Lower leg skin (tissue), 3 donors: ENCODE measurements around the gene BCL2L1.

Experiments used
- POLR2A ChIP-seq, 2 donors: fragments of 450-650 bp; IDR thresholded peaks; one replicate each; pipeline ENCODE4 v1.6.1; 2016 to 2017; ENCODE audit warnings: antibody characterized with exemption in 2 of 2, mild to moderate bottlenecking in 1 of 2, moderate library complexity in 1 of 2
- TF ChIP-seq, protein P1 (sequence below), 3 donors: fragments of 450-650 bp; IDR thresholded peaks; one replicate each; pipeline ENCODE4 v1.5.1; 2016; ENCODE audit warnings: antibody characterized with exemption in 3 of 3, mild to moderate bottlenecking in 3 of 3, moderate library complexity in 2 of 3

DNA sequence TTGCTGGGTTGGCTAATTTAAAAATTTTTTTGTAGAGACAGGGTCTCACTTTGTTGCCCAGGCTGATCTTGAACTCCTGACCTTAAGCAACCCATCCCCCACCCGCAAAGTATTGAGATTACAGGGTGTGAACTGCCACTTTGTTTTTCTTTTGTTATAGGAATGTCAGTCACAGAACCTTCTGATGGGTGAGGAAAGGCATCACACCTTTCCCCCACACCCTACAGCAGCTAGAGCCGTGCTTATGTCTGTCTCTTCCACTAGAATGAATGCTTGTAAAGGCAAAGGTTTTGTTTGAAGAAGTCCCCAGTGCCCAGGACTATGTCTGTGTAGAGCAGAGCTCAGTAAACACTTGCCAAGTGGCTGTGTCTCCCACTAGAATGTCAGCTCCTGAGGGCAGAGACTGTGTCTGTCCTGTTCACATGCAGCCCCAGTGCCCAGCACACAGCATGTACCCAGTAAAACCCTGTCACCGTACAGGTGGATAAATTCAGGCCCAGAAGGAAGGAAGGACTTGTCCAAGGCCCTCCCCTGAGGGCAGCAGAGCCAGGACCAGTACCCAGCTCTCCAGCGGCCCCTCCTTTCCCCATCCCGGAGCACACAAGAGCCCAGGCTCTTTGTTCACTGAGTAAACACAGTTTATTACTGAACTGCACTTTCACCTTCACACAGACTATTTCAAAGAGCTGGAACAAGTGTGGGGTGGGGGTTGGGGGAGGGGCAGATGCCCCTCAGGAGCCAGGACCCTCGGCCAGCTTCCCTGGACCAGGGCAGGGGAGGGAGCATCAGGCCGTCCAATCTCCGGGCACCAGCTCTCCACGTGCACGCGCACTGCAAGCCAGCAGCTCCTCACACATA, 58.6 kb downstream of the BCL2L1 start:
- TF ChIP-seq, protein P1, sequence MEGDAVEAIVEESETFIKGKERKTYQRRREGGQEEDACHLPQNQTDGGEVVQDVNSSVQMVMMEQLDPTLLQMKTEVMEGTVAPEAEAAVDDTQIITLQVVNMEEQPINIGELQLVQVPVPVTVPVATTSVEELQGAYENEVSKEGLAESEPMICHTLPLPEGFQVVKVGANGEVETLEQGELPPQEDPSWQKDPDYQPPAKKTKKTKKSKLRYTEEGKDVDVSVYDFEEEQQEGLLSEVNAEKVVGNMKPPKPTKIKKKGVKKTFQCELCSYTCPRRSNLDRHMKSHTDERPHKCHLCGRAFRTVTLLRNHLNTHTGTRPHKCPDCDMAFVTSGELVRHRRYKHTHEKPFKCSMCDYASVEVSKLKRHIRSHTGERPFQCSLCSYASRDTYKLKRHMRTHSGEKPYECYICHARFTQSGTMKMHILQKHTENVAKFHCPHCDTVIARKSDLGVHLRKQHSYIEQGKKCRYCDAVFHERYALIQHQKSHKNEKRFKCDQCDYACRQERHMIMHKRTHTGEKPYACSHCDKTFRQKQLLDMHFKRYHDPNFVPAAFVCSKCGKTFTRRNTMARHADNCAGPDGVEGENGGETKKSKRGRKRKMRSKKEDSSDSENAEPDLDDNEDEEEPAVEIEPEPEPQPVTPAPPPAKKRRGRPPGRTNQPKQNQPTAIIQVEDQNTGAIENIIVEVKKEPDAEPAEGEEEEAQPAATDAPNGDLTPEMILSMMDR (IDR thresholded peaks at IDR 0.05), result no peak
- no peak for TF ChIP-seq POLR2A (IDR thresholded peaks at IDR 0.05)
